GM19240 (cell line): Measurements from ENCODE around the gene RIMS3.

Source experiments
- DNase-seq: peaks from one replicate; pipeline ENCODE4 v3.0.0; 2011; ENCODE audit warnings: low spot score; ENCODE audit not compliant: insufficient read length

The RIMS3 gene

DNA sequence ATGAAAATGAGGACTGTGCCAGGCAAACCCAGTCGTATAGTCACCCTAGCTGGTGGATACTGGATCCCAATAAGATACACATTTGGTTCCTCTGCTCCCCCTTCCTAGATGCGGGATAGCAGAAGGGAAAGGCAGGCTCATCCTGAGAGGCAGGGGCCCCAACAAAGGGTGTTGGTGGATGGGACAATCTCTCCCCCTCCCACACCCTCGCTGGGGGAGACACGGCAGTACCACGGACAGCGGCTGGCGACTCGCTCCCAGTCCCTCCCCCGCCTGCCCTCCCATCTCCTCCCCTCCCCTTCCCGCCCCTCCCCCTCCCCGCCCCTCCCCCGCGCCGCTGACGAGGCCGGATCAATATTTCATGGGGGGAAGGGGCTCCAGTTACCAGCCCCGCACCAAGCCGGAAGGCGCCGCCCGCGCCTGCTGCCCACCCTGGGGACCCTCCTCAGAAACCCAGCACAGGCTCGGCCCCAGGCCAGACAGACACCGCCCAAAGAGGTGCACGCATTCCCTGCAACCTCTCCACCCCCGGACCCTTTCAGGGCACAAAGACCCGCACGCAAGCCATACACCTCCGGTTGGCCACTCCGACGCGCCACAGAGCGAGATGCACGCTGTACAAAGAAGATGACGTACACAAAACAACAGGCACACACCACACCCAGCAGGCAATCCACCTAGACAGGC is 11.5 kb downstream of the RIMS3 start:
- DNase-seq: no peak

DNA sequence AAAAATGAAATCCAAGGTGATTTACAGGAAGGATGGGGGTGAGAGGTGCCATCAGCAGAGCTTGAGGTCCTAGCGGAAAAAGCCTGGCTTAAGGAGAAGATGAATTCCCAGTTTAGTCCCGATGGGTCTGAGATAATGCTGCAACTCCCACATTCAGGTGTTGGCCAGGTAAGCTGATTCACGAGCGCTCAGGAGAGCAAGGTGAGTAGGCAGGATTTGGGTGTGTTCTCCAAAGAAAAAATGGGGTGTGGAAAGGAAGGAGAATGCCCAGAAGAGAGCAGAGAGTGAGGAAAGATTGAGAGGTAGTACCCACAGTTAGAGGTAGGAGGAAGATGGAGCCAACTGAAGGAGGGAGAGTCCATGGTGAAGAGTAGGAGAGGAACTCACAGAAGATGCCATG is 12.5 kb downstream of the RIMS3 start:
- no peak for DNase-seq

DNA sequence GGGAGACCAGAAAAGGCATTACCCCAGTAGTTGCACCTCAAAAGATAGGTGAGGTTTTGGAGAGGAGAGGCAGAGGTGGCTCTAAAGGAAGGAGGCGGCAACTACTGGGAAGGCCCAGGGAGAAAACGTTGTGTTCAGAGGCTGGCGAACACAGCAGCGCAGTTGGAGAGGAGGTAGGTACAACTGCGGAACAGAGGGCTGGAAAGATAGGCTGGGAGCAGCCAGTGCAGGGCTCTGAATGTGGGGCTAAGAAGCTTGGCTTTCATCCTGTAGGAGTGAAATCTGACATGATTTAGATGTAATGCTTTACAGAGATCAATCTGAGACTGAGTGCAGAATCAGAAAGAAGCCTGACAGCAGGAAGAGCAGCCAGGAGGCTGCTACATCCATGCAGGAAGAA is 13.0 kb downstream of the RIMS3 start:
- no peak for DNase-seq

DNA sequence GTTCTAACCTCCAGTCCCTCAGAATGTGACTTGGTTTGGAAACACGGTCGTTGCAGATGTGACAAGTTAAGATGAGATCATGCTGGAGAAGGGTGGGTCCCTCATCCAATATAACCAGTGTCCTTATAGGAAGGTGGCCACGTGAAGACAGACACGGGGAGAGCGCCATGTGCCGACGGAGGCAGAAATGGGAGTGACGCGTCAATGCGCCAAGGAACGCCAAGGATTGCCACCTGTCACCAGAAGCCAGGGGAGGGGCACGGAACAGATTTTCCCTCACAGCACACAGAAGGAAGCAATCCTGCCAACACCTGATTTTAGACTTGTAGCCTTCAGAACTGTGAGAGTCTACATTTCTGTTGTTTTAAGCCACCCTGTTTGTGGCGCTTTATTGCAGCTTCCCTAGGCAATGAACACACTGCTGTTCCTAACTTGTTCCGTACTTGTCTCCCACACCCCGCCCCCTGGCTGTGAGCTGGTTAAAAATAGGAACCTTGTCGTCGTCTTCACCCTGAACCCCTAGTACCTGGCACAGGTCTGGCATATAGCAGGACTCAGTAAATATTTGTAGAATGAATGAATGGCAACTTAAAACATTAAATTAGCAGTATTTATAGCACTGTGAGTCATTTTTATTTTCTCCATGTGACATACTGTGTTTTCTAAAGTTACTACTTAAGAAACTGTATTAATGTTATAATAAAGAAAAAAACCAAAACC is 14.2 kb downstream of the RIMS3 start:
- DNase-seq: no peak

DNA sequence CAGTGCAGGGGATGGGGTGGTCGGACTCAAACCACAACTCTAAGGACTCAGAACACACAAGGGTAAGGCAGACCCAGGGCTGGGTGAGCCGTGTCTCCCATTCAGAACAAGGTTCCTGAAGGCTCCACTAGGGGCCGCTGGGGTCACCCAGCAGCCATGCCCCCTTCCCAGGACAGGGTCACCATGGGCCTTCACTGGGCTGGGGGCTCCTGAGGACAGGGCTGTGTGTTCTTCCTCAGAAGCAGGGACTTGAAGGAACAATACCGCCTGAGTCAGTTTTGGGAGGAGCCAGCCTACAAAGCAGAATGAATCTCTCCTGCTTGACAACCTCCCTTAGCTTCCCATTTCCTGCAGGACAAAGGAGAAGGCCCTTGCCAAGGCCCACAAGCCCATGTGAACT is 15.4 kb downstream of the RIMS3 start:
- no peak for DNase-seq

DNA sequence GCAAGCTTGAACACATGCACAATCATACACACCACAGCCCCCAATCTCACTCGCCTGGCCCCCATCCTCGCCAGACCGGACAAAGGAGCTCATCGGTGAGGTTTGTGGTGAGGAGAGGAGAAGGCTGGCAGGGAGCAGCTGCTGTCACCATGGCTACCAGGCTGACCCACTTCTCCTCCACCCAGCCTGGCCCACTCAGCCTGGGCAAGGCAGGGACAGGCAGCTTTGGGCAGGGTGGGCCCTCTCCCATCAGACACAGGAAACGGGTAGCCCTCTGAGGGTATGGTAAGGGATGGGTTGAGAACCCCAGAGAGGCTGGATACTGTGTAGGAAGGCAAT is 15.9 kb downstream of the RIMS3 start:
- no peak for DNase-seq

DNA sequence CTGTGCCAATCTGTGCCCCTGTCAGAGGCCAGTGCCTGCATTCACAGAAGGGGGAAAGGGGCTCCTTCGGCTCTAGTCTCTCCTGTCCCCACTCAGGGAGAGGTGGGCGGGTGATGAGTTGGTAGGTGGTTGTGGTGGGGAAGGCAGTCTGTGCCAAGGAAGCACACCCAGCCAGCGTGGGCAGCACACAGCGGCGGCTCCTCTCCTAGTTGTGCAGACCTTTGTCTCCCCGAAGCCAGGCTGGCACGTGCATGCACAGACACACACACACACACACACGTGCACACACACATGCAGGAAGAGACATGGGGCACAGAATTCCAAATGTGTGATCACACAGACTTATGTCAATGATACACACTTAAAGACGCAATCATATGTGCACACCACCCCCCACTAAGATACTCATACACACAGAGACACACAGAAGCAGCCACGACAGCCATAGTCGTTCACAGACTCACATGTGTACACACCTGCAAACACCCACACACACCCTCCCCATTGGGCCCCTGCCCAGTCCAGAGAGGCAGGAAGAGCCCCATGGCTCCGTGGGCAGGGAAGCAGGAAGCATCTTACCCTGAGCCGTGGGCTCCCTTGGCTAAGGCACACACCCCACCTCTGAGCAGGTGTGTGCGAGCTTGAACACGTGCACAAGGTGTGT is 16.4 kb downstream of the RIMS3 start:
- DNase-seq: no peak

DNA sequence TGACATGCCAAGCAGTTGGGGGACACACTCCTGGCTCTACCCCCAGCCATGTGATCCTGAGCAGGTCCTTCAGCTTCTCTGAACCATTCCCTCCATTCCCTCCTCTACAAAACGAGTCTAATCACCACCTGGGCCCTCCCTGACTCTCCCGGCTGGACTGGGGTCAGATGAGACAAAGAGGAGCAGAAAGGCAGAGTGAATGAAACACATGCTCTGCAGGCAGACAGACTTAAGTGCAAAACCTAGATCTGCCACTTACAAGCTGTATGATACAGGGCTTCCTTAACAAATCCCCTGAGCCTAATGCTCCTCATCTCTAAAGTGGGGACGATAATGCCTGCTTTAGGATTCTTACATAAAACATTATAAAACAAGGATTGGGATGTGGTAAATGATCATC is 17.3 kb downstream of the RIMS3 start:
- DNase-seq: no peak

DNA sequence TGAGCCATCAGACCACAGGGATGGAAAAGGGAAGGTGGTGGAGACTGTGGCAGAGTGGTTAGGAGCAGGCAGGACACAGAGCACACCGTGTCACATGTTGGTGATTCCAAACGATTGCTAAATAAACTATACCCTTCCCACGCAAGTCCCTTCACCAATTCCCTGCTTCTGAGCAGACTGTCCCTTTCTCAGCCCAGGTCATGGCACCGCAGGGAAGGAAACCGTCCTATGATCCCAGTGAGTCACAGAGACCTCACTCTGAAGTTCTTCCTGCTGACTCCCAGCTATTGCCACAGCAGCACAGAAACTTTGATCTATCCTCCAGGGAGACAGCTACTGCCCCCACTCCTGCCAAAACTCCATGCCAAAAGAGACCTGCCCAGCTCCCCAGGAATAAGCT is 19.2 kb downstream of the RIMS3 start:
- no peak for DNase-seq

DNA sequence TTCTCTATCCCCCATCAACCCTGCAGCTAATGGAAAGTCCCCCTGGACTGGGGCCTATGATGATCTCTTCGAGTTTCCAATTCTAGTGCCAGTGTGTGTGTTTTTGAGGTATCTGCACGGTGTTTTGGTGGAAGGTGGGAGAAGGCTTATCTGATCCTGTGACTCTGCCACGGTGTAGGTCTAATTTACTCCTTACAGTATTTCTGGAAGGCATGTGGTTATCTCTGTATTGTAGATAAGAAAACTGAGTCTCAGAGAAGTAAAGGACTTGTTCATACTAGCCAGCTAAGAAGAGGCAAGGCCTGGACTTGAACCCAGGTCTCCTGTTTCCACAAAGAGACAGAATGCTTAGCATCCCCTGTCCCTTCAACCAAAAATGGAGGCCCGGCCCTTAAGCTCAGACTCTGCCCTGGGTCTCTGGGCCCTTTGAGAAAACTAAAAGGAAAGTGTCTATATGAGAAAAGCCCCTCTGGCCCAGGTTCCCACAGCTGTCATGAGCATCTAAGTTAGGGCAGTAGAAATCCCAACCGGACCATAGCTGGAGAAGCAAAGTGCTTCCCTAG is 20.3 kb downstream of the RIMS3 start:
- no peak for DNase-seq

DNA sequence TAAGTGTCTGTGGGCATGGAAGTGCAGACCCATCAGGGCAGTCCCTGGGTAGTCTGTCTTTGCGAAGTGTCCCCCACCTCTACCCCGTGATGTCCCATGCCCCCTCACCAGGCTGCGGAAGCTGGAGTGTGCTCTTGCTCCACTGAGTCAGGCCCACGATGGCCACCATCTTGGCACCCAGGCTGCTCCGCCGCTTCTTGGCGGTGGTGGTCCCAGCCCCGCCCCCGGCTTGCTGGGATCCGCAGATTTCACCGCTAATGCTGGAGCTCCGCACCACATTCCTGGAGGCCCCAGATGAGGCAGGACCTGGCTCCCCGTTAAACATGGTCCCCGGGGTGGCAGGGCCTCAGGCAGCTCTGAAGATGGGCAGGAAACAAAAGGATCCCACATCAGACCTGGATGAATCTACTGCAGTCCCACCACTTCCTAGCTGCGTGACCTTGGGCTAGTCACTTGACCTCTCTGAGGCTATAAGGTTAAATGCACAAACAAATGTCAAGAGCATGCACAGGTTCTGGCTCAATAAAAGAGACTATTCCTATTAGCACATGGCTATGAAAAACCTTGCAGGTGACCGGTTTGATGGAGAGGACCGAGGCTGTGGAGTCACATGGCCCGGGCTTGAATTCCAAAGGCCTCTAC is 23.8 kb downstream of the RIMS3 start:
- no peak for DNase-seq

DNA sequence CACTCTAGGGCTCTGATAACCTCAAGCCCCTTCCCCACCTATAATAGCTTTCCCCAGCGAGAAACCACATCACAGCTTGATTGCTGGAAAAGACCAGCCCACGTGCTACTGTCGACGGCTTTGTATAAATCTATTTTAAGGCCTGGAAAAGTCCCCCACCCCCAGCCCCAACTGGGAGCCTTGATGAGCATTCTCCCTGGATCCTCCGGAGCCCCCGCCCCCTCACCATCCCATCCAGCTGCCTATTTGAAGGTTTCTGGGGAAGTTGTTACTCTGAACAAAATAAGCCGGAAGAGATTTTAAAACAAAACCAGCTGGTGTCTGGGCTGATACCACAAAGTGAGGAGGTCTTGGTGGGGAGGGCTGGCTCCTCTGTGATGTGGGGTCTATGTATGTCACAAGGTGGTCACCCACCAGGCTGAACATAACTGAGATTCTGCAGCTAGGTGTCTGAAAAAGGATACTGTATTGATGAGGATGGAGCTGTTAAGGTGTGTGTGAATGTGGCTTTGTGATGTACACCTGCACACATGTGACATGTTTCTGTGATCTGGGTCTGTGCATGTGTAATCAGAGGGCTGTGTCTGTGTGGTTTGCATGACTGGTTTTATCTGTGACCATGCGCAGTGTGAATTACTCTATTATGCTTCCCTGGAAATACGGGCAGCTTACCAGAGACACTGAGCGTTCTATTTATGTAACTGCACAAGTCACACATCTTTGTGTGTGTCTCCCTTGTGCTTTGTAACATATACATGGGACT is 25.0 kb downstream of the RIMS3 start:
- DNase-seq: no peak

DNA sequence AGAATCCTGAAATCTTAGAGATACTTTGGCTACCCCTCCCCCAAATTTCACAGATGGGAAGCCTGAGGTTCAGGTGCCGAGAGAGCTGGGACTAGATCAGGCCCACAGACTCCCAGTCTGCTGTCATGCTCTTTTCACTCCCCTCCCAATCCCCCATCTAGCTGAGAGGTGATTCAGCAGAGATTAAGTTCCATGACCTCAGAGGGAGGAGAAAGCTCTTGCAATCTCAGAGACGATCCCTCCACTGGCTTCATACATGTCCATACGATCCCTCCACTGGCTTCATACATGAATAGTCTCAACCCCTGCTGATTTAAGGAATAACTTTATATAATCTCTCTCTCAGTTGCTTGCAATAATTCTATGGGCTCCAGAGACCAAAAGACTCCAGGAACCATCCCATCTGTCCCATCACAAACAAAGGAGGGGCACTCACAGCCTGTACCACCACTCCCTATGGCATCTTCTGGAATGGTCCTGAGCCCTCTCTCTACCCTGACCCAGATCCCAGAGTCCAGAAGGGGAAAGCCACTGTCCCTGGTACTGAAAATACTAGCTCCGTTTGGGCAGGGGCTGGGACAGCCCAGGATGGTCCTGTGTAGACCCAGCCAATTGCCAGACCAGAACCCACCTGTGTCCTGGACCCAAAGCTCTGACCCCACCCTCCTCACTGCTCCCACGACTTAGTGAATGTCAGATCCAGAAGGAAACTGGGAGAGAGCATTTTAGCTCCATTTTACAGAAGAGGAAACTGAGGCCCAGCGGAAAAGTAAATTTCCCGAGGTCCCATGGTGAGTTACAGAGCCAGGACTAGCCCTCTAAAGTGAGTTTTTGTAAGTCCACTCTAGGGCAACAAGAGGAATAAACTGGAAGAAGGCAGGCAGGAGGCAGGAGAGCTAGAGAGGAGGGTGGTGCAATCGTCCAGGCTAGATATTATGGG is 27.1 kb downstream of the RIMS3 start:
- no peak for DNase-seq

DNA sequence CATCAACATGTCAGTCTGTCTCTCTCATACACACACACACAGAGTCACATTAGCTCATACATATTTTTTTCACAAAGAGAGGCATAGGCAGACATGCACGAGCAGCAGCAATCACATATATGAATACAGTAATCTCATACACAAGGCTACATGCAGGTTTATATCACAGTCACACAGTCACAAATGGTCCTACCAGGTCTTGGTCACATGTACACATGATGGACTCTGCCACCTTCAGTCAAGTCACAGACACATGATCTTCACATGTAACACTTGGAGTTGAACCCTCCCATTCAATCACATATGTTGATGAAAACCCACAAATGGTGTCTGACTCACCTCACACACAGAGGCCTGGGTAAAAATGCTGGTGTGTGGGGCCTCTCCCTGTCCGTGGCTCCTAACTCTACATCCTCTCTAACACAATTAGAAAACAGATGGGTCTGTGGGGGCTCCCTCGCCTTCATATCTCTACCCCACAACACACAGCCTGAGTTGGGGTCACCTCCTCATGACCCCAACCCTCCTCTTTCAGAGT is 27.9 kb downstream of the RIMS3 start:
- DNase-seq: no peak

DNA sequence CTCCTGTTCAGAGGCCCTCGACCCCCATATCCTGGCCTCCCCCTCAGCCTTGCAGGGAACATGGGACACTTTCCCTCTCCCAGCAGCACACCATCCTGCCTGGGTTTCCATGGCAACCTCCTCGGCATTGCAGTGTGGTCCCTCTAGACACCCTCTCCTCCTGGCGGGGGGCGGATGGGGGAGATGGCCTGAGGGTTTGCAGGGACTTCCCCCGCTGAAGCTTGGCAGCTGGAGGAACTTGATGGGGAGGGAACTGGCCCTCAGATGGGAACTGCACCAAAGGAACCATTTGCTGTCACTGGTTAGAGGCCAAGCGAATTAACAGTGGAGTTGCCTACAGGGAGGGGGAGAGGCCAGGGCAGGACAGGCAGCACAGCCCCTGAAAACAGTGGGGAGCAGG is 28.7 kb downstream of the RIMS3 start:
- no peak for DNase-seq

DNA sequence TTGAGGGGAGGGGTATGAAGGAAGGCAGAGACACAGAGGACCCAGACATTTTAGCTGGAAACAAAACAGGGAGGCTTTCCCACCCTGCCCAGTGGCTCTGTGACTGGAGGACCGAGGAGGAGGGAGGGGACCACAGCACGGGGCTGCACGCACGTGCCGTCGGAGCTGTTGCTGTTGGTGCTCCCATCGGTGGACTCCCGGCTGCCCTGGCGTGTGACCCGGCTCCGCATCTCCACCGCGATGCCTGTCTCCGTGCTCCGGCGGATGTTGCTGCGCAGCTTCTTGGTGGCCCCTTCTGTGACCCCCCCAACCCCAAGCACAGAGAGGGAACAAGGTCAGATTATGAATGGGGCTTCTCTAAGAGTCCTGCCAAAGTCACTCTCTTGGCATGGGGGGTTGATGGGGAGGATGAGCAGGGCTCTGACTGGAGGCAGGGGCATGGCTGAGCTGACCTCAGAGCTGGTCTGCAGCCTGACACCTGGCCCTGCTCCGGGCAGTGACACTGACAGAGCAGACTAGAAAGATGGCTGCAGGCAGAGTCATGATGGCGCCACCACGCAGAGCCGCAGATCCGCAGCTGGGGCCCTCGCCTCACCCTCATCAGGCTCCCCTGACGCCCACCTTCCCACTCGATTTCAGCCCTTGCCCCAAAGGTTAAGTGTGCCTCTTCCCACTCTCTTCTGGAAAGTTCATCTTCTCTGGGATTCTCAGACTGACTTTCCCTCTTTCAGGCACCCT is 29.6 kb downstream of the RIMS3 start:
- DNase-seq: no peak

DNA sequence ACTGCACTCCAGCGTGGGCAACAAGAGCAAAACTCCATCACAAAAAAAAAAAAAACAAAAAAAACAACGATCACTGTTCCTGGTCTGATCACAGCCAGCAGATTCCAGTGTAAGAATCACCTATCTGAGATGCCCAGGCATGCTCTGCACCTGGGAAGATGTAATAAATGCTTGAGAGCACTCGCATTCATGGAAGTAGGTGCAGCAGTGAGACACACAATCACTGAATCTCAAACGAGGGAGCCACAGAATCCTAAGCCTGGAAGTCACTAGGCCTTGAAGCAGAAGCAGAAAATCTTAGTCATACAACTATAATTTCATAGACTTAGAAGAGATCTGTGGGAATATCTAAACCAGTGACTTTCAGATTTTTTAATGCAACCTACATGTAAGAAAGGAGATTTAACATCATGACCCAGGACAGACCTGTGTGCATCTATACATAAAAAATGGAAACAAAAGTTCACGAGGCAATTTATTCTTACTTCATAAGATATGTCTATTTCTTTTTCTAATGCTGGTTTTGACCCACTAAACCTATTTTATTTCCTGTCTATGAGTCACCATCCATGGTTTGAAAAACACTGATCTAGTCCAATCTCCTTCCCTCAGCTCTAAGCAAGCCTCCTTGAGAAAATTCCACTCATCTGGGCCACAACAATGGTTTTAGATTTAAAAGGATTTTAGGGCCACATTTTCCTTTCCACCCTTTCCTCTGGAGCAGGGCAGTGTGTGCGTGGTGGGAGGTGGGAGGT is 30.4 kb downstream of the RIMS3 start:
- no peak for DNase-seq

DNA sequence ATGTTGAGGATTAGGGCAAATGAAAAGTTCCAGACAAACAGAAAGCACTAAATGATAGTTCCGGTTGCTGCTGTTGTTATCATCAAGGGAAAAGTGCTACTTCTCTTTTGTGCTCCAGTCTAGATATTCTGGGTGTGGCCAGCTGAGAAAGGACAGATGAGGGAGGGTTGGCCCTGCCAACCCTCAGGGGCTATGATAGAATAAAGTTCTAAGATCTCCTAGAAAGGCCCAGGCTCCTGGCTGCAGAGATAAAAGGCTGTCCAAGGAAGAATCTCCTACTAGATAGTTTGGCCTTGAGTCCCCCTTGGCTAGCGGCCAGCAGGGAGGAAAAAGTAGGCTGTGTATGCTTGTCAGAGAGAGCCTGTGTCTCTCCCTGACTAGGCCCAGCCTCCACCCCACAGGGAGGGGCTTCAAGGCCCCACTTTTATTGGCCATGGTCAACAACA is 31.5 kb downstream of the RIMS3 start:
- no peak for DNase-seq
